ENCODE data around the gene SZT2. TPM values are rescaled to one million over a fixed set of nuclear protein-coding genes. Genes with fewer than 3 reads are reported as not detected.
A peak's percentile ranks its signal among the peaks of the same experiment; 100 is the strongest.

SZT2 gene
- 10 to 100 TPM in 1 of 6 donors, 1 to 10 TPM in 4, under 1 TPM in 1; 0.77 to 11.6 (median 6.3) TPM for polyA plus RNA-seq (ENCODE audit: low read depth in 6 of 6)

DNA sequence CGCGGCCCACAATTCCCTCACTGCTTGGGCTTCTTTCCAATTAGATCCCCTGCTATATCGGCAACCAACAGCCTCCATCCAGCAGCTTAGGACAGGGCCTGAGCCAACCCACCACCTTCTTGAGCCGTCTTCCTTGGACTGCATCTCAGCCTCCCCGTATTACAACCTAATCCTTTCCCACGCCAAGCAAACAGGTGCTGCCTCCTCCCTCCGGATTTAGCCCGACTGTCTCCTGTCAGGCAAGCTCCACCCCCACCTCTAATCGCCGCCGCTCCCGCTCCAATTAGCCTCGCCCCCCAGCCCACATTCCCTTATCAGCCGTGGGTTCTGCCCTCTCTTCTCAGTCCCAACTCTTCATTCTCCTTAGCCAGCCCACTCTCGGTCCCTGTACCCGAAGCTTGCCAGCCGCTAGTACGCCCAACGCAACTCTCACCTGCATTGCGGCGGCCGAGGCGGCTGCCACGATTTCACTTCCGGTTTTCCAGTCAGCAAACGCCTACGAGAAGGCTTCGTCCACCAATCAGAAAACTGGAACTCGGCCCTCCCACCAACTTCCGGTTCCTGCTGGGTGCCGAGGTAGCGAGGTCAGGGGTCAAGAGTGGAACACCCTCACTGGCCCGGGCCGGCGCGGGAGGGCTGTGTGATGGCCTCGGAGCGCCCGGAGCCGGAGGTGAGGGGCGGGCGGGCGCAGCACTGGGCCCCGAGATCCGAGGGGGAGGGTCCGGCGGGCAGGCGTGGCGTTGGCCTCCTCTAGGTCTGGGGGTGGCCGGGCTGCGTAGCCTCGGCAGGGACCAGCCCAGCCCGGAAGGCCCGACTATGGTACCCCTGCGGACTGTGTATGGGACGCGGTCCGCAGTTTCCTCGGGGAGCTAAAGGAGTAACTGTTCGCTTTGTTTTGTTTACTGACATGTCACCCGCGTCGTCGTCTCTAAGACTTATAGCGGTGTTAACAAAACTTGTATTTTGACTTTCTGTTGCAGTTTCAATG lies at the start of gene SZT2, which contains the start of gene MED8:
SZT2 (plus strand) TSS at position 574 of the 988 bp plus-strand sequence; CDS start at position 644, 70 bp downstream.
MED8 (minus strand) TSS at position 475 of the 988 bp plus-strand sequence; CDS start at position 439, 36 bp downstream.
- Mint-ChIP-seq H3K9me3 (no peaks in the 10 kb centered on the region), H3K27ac (peak within 1 kb of the TSS; percentile 88 to 99 (median 98)), H3K36me3 (peaks cover 11 to 16% of the 10 kb centered on the region in 2 donors), H3K4me3 (peak within 1 kb of the TSS; percentile 98 to 100 (median 100)), H3K4me1 (peaks cover 35 to 52% (median 49%) of the 10 kb centered on the region in 3 donors), H3K27me3 (no peaks in the 10 kb centered on the region)
- ATAC-seq (ENCODE audit: low read depth in 2 of 2): peak; percentile 89
- peak; percentile 88 for DNase-seq

DNA sequence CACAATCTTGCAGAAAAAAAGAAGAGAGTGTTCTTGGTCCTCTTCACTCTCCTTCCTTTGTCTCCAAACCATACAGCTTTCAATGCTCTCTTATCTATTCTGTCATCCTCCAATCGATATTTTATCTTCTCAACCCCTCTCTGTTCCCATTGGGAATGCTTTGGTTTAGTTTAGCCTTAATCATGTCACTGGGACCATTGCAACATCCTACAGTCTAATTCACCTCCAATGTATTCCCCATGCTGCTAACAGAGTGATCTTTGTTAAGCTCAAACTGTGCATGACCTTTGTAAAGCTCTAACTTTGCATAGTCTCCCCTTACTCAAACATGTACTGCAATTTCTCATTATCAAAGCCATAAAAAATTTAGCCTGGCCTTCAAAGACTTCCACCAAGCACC lies 49.1 kb upstream of the SZT2 start:
- H3K27ac Mint-ChIP-seq: no peak overlapping the region
- no peak for ATAC-seq (ENCODE audit: low read depth in 2 of 2)
- H3K27me3 Mint-ChIP-seq: no peaks in the 10 kb centered on the region

DNA sequence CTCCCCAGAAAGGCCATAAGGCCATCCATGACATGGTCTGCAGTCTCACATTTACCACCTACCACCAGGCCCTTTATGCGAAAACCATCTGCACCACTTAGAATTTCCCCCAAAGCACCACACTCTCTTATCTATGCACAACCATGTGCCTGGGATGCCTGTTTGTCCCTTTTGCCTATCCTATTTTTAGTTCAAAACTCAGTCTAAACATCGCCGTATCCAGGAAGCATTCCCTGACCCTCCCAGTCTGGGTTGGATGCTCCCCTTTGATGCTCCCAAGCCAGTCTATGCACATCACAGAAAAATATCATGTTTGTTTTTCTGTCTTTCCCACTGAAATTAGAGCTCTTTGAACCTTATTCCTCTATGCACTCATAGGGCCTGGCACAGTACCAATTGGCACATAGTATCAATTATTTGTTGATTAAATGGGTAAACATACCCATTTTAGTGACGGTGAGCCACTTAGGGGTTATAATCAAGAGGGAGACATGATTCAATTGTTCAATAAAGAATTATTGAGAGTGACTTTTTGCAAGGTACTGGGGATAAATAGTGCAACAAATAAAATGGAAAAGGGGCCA lies 45.3 kb upstream of the SZT2 start:
- peaks cover under 1 to 9% (median 2%) of the 10 kb centered on the region in 3 donors for H3K4me1 Mint-ChIP-seq
- H3K9me3 Mint-ChIP-seq: no peaks in the 10 kb centered on the region
- no peaks in the 10 kb centered on the region for H3K27me3 Mint-ChIP-seq
- H3K4me3 Mint-ChIP-seq: no peak overlapping the region
- ATAC-seq (ENCODE audit: low read depth in 2 of 2): no peak
- H3K36me3 Mint-ChIP-seq: no peaks in the 10 kb centered on the region
- DNase-seq: no peak
- H3K27ac Mint-ChIP-seq: no peak overlapping the region

More for the DNA sequence above, 49.1 kb upstream of the SZT2 start:
- H3K4me1 Mint-ChIP-seq: no peaks in the 10 kb centered on the region
- no peak overlapping the region for H3K4me3 Mint-ChIP-seq
- H3K9me3 Mint-ChIP-seq: no peaks in the 10 kb centered on the region
- no peaks in the 10 kb centered on the region for H3K36me3 Mint-ChIP-seq
- DNase-seq: no peak

DNA sequence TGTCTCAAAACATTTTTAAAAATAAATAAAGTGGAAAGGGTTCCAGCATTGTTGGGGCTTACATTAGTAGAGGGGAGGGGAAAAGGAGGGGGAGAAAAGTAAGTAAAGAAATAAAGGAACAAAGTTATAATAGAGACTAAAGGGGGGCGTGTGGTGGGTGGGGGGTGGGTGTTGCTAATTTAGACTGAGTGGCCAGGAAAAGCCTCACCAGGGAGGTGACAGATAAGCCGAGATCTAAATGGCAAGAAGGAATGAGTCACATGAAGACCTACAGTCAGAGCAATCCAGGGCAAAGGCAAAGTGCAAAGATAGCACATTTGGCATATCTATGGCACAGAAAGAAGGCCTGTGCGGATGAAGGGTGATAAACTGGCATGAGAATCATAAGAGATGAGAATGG lies 44.6 kb upstream of the SZT2 start:
- H3K9me3 Mint-ChIP-seq: no peaks in the 10 kb centered on the region
- H3K4me1 Mint-ChIP-seq: peaks cover 7 to 16% (median 7%) of the 10 kb centered on the region in 3 donors
- ATAC-seq (ENCODE audit: low read depth in 2 of 2) (no peak), DNase-seq (no peak)
- H3K36me3 Mint-ChIP-seq: no peaks in the 10 kb centered on the region
- no peaks in the 10 kb centered on the region for H3K27me3 Mint-ChIP-seq
- peak overlapping the region in 1 of 8 donors; percentile 57 for H3K4me3 Mint-ChIP-seq
- H3K27ac Mint-ChIP-seq: peak overlapping the region in 1 of 6 donors; percentile 61

DNA sequence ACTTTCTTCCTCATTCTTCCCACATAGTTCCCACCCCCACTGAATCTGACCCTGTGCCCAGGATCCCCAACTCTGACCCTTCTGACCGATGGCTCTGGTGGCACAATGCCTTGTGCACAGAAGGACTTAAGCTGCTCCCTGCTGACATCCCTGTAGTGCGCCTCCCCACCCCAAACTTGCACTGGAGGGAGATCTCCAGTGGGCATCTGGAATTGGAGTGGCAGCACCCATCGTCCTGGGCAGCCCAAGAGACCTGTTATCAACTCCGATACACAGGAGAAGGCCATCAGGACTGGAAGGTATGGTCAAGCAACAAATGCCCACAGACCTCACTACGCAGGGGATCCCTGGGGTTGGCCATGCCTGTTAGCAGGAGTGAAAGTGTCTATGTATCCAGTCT lies 43.1 kb upstream of the SZT2 start:
- Mint-ChIP-seq H3K36me3 (no peaks in the 10 kb centered on the region), H3K27me3 (no peaks in the 10 kb centered on the region), H3K9me3 (no peaks in the 10 kb centered on the region), H3K4me3 (no peak overlapping the region), H3K4me1 (peaks cover 7 to 19% (median 7%) of the 10 kb centered on the region in 3 donors), H3K27ac (peak overlapping the region in 1 of 6 donors; percentile 93)
- DNase-seq (no peak), ATAC-seq (ENCODE audit: low read depth in 2 of 2) (no peak)

DNA sequence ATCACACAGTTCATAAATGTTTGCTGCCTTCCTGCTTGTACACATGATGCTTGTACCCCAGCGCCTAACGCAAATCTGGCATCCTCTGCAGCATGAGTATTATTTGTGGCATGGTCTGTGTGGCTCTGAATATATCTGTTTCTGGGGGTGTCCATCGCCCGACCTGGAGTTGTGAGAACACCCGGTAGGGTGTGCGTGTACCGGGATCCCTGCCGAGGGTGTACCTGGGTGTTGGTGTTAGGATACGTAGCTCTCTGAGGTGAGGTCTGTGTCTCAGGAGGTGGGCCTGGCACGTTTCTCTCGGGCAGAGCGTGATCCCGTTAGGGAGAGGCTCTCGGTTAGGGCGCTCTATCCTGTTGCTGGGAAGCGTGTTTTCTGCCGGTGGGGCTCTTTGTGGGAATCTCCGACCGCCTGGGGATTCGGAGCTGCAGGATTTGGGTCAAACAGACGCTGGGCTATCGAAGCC lies 41.3 kb upstream of the SZT2 start:
- Mint-ChIP-seq H3K36me3 (no peaks in the 10 kb centered on the region), H3K9me3 (no peaks in the 10 kb centered on the region), H3K27ac (peak overlapping the region in 3 of 6 donors; percentile 36 to 93 (median 60)), H3K4me1 (peaks cover 7 to 19% (median 7%) of the 10 kb centered on the region in 3 donors), H3K4me3 (peak overlapping the region in 5 of 8 donors; percentile 19 to 87 (median 32)), H3K27me3 (no peaks in the 10 kb centered on the region)
- no peak for ATAC-seq (ENCODE audit: low read depth in 2 of 2)
- DNase-seq: no peak

DNA sequence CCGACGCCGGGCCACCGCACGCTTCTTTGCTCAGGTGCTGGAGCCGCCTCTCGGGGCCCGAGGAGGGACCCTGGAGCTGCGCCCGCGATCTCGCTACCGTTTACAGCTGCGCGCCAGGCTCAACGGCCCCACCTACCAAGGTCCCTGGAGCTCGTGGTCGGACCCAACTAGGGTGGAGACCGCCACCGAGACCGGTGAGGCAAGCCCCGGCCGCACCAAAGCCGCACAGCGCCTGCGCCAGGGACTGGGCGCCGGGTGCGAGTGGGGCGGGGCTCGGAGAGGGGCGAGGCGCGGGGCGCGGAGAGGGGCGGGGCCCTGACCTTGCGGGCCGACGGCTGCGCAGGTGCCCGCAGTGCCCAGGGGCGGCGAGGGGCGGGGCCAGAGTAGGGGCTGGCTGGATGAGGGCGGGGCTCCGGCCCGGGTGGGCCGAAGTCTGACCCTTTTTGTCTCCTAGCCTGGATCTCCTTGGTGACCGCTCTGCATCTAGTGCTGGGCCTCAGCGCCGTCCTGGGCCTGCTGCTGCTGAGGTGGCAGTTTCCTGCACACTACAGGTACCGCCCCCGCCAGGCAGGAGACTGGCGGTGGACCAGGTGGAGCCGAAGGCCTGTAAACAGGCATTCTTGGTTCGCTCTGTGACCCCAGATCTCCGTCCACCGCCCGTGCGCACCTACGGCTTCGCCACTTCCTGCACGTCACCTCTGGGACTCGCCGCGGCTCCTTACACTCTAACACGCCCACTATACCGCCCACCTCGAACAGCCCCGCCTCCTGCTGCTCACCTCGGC lies 40.7 kb upstream of the SZT2 start:
- Mint-ChIP-seq H3K4me3 (peak overlapping the region; percentile 64 to 94 (median 87)), H3K36me3 (no peaks in the 10 kb centered on the region), H3K4me1 (peaks cover 7 to 19% (median 7%) of the 10 kb centered on the region in 3 donors), H3K9me3 (no peaks in the 10 kb centered on the region), H3K27ac (peak overlapping the region; percentile 89 to 97 (median 92)), H3K27me3 (no peaks in the 10 kb centered on the region)
- ATAC-seq (ENCODE audit: low read depth in 2 of 2) (peak; percentile 91 to 93), DNase-seq (peak; percentile 77)

DNA sequence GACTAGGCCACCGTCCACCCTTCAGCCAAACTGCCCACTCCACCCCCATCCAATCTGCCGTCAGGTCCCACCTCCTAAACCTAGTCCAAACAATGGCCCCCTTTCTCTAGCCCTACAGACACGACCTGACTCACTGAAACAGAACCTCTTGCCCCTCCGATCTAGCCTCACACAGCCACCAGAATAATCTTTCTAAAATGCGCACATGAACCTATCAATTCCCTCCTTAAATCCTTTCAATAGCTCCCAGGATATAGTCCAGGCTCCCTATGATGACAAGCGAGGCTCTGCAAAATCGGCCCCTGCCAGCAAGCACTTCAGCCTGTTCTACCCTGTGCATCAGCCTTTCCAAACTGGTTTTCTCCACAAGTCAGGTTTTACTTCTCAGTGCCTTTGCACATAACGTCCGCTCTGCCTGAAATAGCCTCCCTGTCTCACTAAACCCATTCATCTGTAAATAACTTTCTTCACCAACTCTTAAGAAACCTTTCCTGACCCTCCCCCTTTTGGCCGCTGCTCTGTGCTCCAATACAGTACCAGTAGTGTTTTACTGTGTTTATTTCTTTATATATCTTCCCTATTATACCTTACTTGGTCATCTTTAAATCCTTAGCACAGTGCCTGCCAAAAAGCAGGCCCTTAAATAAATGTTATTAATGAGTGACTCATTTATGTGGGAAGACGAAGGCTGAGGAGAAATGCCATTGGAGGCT lies 39.9 kb upstream of the SZT2 start:
- Mint-ChIP-seq H3K4me3 (peak overlapping the region; percentile 64 to 94 (median 87)), H3K36me3 (no peaks in the 10 kb centered on the region), H3K27ac (peak overlapping the region; percentile 89 to 97 (median 92)), H3K27me3 (no peaks in the 10 kb centered on the region), H3K9me3 (no peaks in the 10 kb centered on the region), H3K4me1 (peaks cover 7 to 19% (median 7%) of the 10 kb centered on the region in 3 donors)
- DNase-seq (no peak), ATAC-seq (ENCODE audit: low read depth in 2 of 2) (no peak)

- no peak for DNase-seq
- H3K4me3 Mint-ChIP-seq: peak overlapping the region in 2 of 8 donors; percentile 1 to 55
- no peak for ATAC-seq (ENCODE audit: low read depth in 2 of 2)
- H3K27me3 Mint-ChIP-seq: no peaks in the 10 kb centered on the region
- peaks cover 7 to 19% (median 7%) of the 10 kb centered on the region in 3 donors for H3K4me1 Mint-ChIP-seq
- no peaks in the 10 kb centered on the region for H3K36me3 Mint-ChIP-seq
- H3K27ac Mint-ChIP-seq: peak overlapping the region in 4 of 6 donors; percentile 3 to 93 (median 50)
- H3K9me3 Mint-ChIP-seq: no peaks in the 10 kb centered on the region
Measured at GRCh38 chr1:43350976-43351375, 38.7 kb upstream of the SZT2 start.

- Mint-ChIP-seq H3K4me1 (peaks cover 7 to 19% (median 7%) of the 10 kb centered on the region in 3 donors), H3K36me3 (no peaks in the 10 kb centered on the region), H3K9me3 (no peaks in the 10 kb centered on the region), H3K27me3 (no peaks in the 10 kb centered on the region), H3K27ac (peak overlapping the region in 4 of 6 donors; percentile 31 to 93 (median 83)), H3K4me3 (peak overlapping the region in 1 of 8 donors; percentile 55)
- DNase-seq (no peak), ATAC-seq (ENCODE audit: low read depth in 2 of 2) (no peak)
Measured at GRCh38 chr1:43351421-43352350, 38.0 kb upstream of the SZT2 start.

- Mint-ChIP-seq H3K27me3 (no peaks in the 10 kb centered on the region), H3K9me3 (no peaks in the 10 kb centered on the region), H3K4me1 (peaks cover 7 to 19% (median 7%) of the 10 kb centered on the region in 3 donors), H3K36me3 (no peaks in the 10 kb centered on the region), H3K27ac (peak overlapping the region in 4 of 6 donors; percentile 6 to 93 (median 73)), H3K4me3 (no peak overlapping the region)
- ATAC-seq (ENCODE audit: low read depth in 2 of 2): no peak
- no peak for DNase-seq
Measured at GRCh38 chr1:43352351-43352705, 37.4 kb upstream of the SZT2 start.
